ENCODE data around the gene BACE1. TPM values are rescaled to one million over a fixed set of nuclear protein-coding genes. Genes with fewer than 3 reads are reported as not detected.

BACE1 gene
- total RNA-seq, 4 donors from 2014 or later, result 17.2 to 103 (median 32.7) TPM

- TF ChIP-seq POLR2A (IDR thresholded peaks at IDR 0.05), result no peak
- TF ChIP-seq CTCF (IDR thresholded peaks at IDR 0.05), result no peak
- Histone ChIP-seq H3K27me3 (no peaks in the 10 kb centered on the region), H3K36me3 (no peaks in the 10 kb centered on the region), H3K9me3 (no peaks in the 10 kb centered on the region), H3K27ac (no peak overlapping the region), H3K4me1 (no peaks in the 10 kb centered on the region), H3K4me3 (no peak overlapping the region)
- intact Hi-C loops (cut with DNase I; ENCODE audit: low total_unique reads), result no loop called here
- DNase-seq, result no peak
These were observed 29.5 kb downstream of the BACE1 start for GRCh38 chr11:117286588-117286987.

- Histone ChIP-seq H3K27me3 (no peaks in the 10 kb centered on the region), H3K36me3 (no peaks in the 10 kb centered on the region), H3K9me3 (no peaks in the 10 kb centered on the region), H3K27ac (no peak overlapping the region), H3K4me1 (no peaks in the 10 kb centered on the region), H3K4me3 (no peak overlapping the region)
- TF ChIP-seq POLR2A (IDR thresholded peaks at IDR 0.05) (no peak), CTCF (IDR thresholded peaks at IDR 0.05) (no peak)
- DNase-seq, result no peak
- intact Hi-C loops (cut with DNase I; ENCODE audit: low total_unique reads), result no loop called here
These were observed 32.0 kb downstream of the BACE1 start for GRCh38 chr11:117284053-117284452.

- TF ChIP-seq POLR2A (IDR thresholded peaks at IDR 0.05) (no peak), CTCF (IDR thresholded peaks at IDR 0.05) (no peak)
These were observed 33.1 kb downstream of the BACE1 start for GRCh38 chr11:117282956-117283355.

GRCh38 chr11:117281869-117282268, 34.2 kb downstream of the BACE1 start:
- Histone ChIP-seq H3K27ac (peak overlapping the region; percentile 33 to 74), H3K36me3 (no peaks in the 10 kb centered on the region), H3K4me1 (no peaks in the 10 kb centered on the region), H3K4me3 (no peak overlapping the region), H3K27me3 (no peaks in the 10 kb centered on the region), H3K9me3 (no peaks in the 10 kb centered on the region)
- DNase-seq, result no peak
- intact Hi-C loops (cut with DNase I; ENCODE audit: low total_unique reads), result no loop called here
- no peak for TF ChIP-seq CTCF (IDR thresholded peaks at IDR 0.05)
- TF ChIP-seq POLR2A (IDR thresholded peaks at IDR 0.05), result no peak

More at GRCh38 chr11:117282956-117283355, 33.1 kb downstream of the BACE1 start:
- Histone ChIP-seq H3K4me1 (no peaks in the 10 kb centered on the region), H3K27me3 (no peaks in the 10 kb centered on the region), H3K4me3 (no peak overlapping the region), H3K27ac (no peak overlapping the region), H3K9me3 (no peaks in the 10 kb centered on the region), H3K36me3 (no peaks in the 10 kb centered on the region)
- DNase-seq, result no peak
- intact Hi-C loops (cut with DNase I; ENCODE audit: low total_unique reads), result no loop called here

- intact Hi-C loops (cut with DNase I; ENCODE audit: low total_unique reads), result no loop called here
- H3K36me3 ChIP-seq, result no peaks in the 10 kb centered on the region
These were observed 34.9 kb downstream of the BACE1 start for GRCh38 chr11:117281159-117281558.

More at GRCh38 chr11:117281159-117281558, 34.9 kb downstream of the BACE1 start:
- no peak for TF ChIP-seq CTCF (IDR thresholded peaks at IDR 0.05)
- no peak for TF ChIP-seq POLR2A (IDR thresholded peaks at IDR 0.05)
- no peaks in the 10 kb centered on the region for H3K9me3 ChIP-seq
- H3K4me3 ChIP-seq, result no peak overlapping the region
- H3K4me1 ChIP-seq, result no peaks in the 10 kb centered on the region
- H3K27ac ChIP-seq, result peak overlapping the region; percentile 72 to 80
- H3K27me3 ChIP-seq, result no peaks in the 10 kb centered on the region
- DNase-seq, result peak; percentile 56 to 74

Measured in uterus (tissue), 4 donors.